ENCODE results near the gene EFNA2. TPM values are rescaled to one million over a fixed set of nuclear protein-coding genes. Genes with fewer than 3 reads are reported as not detected.

The EFNA2 gene
- total and polyA plus RNA-seq, 2 of the 8 experiments (the other 6 are each of a cell fraction or from before 2014, with no cell fraction given), result 4.0 to 7.0 TPM

DNA sequence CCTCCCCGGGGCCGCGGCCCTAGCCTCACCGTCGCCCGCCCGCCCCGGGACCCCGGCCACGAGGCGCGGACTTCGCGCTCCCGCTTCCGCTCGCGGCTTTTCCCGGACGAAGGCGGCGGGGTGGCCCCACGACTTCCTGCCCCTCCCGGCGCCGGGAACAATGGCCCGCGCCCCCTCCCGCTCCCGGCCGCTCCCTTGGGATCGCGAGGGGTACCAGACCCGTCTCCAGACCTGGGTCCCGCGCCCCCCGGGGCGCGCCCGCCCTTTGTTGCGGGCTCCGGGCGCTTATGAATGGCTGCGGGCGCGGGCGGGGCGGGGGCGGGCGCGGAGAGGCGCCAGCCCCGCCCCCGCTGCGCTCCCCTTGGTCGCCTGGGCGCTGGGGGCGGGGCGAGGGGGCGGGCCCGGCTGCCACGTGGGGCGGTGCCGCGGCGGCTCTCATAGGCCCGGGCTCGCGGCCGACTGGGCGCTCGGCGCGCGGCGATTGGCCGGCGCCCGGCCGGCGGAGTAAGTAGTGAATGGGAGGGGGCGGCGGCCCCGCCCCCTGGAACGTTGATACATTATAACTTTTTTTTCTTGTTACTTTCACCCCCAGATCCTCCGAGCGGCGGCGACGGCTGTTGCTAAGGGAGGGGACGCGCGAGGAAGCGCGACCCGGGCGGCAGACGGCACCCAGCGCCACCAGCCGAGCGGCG is 36.2 kb upstream of the EFNA2 start (continued):
- TF ChIP-seq SUZ12 (IDR thresholded peaks at IDR 0.05; ENCODE audit: low read length) (no peak), POLR2AphosphoS5 (IDR thresholded peaks at IDR 0.05; ENCODE audit: low read depth, low read length) (no peak; the same call in 1 of the 2 replicates)
